Epithelial cell of esophagus (primary cell): ENCODE measurements around the gene PDE8B.
A peak's percentile ranks its signal among the peaks of the same experiment; 100 is the strongest.

Experiments
- DNase-seq: peaks from one replicate; pipeline ENCODE4 v3.0.0; 2010; ENCODE audit warnings: low read depth
- H3K4me3 ChIP-seq: 2 replicates; pipeline ENCODE4 v1.5.1; 2011; ENCODE audit warnings: mild to moderate bottlenecking, low read length, control low read depth
- TF ChIP-seq, protein P1 (sequence below): IDR thresholded peaks from 2 replicates; pipeline ENCODE4 v1.5.1; 2011; ENCODE audit warnings: low read depth, mild to moderate bottlenecking, low read length, control low read depth, inconsistent platforms; ENCODE audit not compliant: insufficient read depth; ENCODE audit errors: missing control alignments

PDE8B gene

DNA sequence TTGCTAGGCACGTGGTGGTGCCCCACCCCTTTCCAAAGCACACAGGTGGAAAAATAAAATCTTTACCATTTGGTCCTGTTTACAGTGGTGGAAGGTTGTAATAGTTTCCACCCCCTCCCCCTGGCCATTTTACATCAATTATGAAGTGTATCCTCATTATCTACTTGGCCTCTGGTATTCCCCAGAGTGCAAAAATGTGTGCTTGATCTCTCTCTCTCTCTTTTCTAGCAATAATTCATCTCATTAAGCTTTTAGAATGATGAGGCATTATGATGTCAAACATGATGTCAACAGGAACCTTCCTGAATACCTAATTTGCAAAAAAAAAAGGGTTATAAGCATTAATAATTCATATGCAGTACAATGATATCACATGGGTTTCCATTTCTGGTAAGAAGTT, 3.1 kb downstream of the PDE8B start:
- TF ChIP-seq, protein P1, sequence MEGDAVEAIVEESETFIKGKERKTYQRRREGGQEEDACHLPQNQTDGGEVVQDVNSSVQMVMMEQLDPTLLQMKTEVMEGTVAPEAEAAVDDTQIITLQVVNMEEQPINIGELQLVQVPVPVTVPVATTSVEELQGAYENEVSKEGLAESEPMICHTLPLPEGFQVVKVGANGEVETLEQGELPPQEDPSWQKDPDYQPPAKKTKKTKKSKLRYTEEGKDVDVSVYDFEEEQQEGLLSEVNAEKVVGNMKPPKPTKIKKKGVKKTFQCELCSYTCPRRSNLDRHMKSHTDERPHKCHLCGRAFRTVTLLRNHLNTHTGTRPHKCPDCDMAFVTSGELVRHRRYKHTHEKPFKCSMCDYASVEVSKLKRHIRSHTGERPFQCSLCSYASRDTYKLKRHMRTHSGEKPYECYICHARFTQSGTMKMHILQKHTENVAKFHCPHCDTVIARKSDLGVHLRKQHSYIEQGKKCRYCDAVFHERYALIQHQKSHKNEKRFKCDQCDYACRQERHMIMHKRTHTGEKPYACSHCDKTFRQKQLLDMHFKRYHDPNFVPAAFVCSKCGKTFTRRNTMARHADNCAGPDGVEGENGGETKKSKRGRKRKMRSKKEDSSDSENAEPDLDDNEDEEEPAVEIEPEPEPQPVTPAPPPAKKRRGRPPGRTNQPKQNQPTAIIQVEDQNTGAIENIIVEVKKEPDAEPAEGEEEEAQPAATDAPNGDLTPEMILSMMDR = no peak
- no peak for DNase-seq
- no peak overlapping the region for H3K4me3 ChIP-seq

DNA sequence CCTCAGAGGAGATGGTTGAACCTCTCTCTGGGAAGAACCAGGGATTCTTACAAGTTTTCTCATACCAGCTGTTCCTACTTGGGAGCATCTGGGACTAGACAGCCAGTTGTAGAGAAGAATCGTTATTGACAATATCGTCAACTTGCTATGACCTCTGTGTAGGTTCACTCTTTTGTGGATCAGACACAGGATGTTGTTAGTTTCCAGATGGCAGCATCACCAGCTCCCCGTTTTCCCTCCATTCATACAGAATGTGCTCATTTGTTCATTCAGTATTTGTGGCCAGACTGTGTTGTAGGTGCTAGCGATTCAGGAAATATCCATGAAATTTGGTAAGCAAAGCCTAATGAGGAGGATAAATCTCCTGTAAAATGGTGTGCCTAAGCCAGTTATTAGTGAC, 3.7 kb downstream of the PDE8B start:
- no peak overlapping the region for H3K4me3 ChIP-seq
- TF ChIP-seq, protein P1 = no peak
- no peak for DNase-seq

DNA sequence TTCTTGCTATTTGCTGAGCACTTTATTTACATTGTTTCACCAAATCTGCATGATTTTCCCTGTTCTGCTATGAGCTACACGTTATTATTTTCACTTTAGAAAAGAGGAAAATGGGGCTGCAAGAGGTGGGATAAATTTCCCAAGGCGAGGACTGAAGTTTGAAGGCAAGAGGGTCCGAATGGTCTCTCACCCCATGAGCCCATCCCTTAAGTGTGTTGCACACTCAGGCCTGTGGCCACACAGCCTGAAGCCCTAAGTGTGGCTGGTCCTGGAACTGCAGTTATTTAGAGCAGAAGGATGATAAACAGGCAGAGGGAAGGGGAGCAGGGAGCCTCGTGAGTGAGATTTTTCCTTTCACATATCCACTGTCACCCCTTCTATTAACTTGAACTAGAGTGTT, 7.8 kb downstream of the PDE8B start:
- TF ChIP-seq, protein P1 = peak; percentile 44
- no peak overlapping the region for H3K4me3 ChIP-seq
- peak; percentile 9 for DNase-seq

DNA sequence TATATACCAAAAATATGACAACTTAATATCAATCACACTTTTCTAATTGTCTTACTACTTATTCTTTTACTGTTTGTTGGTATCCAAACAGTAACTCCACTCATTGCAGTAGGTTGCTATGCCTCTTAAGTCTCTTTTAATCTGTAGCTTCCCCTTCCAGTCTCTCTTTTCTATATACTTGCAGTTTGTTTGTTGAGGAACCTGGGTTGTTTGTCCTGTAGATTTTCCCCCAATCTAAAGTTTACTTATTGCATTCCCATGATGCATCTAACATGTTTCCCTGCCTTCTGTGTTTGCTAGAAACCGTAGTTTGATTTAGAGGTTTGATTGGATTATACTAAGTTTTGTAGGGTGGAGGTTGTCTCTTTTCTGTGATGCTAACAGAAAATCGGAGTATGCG, 10.6 kb downstream of the PDE8B start:
- DNase-seq = no peak
- TF ChIP-seq, protein P1 = no peak
- no peak overlapping the region for H3K4me3 ChIP-seq

DNA sequence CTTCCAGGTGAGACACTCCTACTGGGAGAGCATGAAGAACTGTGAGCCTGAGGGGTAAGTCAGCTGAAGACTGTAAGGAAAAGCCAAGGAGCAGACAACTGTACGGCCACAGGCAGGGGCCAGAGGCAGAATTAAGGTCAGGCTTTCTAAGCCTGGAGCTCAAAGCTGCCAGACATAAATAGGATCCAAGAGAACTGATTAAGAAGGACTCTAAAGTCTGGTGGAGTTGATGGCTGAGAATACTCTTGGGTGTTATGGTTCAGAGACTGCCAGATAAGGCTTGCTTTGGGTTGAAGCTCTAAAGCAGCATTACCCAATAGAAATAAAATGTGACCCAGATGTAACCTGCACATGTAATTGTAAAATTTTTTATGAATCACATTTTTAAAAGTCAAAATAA, 12.2 kb downstream of the PDE8B start:
- TF ChIP-seq, protein P1 = no peak
- no peak for DNase-seq
- no peak overlapping the region for H3K4me3 ChIP-seq

DNA sequence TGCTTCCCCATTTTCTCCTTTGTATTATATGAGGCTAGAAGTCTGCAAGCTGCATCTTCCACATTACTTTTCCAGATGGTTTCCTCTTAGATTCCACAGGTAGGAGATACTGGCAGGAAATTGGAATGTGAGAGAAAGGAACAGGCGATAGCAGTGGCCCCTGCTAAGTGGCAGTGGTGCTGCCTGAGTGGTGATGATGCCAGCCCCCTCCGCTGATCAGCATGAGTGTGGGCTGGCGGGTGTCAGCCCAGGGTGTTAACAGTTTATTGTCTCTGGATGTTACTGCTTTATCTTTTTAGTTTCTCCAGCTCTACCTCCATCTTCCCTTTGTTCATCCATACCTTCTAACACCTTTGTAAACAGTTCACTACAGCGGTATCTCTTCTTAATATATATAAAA, 13.2 kb downstream of the PDE8B start:
- no peak for DNase-seq
- TF ChIP-seq, protein P1 = no peak

DNA sequence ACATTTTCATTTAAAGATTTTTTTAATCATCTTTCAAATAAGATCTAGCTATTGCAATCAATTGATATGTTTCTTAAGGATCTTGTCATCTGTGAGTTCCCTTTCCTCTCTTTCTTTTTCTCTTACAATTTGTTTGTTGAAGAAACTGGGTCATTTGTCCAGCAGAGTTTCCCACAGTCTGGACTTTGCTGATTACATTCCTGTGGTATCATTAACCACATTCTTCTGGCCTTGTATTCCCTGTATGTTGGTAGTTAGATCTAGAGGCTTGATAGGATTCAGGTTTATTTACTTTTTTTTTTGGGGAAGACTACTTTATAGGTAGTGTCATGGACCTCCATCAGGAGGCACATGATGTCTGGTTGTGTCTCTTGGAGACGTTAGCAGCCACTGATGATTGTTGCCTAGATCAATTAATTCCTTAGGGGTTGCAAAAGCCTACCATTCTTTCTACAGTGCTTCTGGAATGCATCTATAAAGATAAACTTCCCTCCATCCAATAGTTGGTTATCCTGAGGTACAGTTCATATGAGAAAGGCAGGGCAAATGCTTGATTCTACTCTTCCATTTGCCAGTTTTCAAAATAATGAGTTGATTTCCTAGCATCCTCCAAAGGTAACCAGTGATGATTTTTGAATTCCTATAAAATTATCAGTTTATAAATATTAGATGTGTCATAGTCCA, 14.3 kb downstream of the PDE8B start:
- TF ChIP-seq, protein P1 = no peak
- DNase-seq = no peak
- H3K4me3 ChIP-seq = no peak overlapping the region

More for the DNA sequence above, 13.2 kb downstream of the PDE8B start:
- H3K4me3 ChIP-seq = no peak overlapping the region
